ENCODE results near the gene CGN. TPM values are rescaled to one million over a fixed set of nuclear protein-coding genes. Genes with fewer than 3 reads are reported as not detected.

The CGN gene
- total and polyA plus RNA-seq, 3 donors from 2014 or later, result 25.7 to 31.6 (median 25.9) TPM

DNA sequence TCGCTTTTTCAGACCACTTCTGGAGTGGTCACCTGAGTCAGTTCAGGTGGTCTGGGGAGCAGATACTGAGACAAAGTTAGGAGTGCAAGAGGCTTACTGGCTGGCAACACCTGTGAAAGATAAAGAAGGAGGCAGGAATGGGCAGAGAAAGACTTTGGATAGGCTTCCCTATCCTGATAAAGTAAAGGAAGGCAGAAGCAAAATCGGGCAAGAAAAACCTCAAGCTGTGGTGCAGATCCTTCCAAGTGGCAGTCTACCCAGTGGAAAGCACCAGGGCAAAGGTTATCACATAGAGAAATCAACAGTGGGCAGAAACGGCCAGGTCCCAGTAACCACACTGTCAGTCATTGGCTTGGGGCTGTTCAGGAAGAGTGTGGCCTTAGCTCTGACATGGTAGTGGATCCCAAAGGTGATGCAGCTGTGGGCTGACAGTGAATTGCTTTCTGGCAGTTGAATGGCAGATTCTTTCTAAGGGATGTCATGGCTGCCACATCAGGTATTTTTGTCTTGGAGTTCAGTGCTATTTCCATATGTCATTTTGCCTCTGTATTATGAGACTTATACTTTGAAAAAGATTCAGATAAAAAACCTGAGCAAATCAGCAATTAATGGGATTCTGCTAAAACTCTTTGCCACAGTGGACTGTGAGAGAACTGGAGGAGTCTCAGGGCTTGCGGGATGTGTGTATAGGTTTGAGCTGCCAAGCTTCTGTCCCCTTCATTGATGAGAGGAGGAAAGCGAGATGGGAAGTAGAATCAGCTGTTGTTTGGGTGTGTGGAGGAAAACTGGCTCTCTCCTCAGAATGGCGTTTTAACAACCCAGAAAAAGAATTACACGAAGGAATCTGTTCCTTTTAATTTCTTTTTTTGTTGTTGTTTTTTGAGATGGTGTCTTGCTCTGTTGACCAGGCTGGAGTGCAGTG, 8.1 kb upstream of the CGN start:
- intact Hi-C loops (cut with DNase I; ENCODE audit: low total_unique reads), result no loop called here
- DNase-seq, result no peak
- TF ChIP-seq, protein P1, sequence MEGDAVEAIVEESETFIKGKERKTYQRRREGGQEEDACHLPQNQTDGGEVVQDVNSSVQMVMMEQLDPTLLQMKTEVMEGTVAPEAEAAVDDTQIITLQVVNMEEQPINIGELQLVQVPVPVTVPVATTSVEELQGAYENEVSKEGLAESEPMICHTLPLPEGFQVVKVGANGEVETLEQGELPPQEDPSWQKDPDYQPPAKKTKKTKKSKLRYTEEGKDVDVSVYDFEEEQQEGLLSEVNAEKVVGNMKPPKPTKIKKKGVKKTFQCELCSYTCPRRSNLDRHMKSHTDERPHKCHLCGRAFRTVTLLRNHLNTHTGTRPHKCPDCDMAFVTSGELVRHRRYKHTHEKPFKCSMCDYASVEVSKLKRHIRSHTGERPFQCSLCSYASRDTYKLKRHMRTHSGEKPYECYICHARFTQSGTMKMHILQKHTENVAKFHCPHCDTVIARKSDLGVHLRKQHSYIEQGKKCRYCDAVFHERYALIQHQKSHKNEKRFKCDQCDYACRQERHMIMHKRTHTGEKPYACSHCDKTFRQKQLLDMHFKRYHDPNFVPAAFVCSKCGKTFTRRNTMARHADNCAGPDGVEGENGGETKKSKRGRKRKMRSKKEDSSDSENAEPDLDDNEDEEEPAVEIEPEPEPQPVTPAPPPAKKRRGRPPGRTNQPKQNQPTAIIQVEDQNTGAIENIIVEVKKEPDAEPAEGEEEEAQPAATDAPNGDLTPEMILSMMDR (IDR thresholded peaks at IDR 0.05), result no peak
- no peak for TF ChIP-seq POLR2A (IDR thresholded peaks at IDR 0.05)
- 69 to 71% methylated on average over 7 of the region's 7 CpGs for WGBS, 2 donors
- H3K27me3 ChIP-seq, result no peaks in the 10 kb centered on the region
- no peak overlapping the region for H3K4me3 ChIP-seq
- H3K9me3 ChIP-seq, result no peaks in the 10 kb centered on the region
- H3K27ac ChIP-seq, result no peak overlapping the region
- no peaks in the 10 kb centered on the region for H3K36me3 ChIP-seq (ENCODE audit: low read depth, missing control alignments)
- H3K4me1 ChIP-seq, result peaks cover 4% of the 10 kb centered on the region

DNA sequence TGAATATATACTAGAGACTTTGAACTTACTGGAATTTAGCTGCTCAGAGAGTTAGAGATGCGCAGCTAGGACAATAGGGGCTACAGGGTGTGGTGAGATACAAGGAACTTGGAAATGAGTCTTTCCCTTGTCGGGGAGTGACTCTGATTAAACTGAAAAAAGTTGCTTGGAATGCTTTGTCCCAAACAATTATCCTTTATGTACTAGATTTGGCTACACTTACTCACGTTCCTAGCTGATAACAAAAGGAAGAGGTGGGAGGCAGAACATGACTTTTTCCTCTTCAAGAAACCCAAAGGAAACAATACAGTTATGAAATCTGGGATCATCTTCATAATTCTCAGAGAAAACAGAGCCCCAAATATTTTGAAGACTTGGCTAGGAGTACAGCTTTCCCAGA, 6.9 kb upstream of the CGN start:
- H3K36me3 ChIP-seq (ENCODE audit: low read depth, missing control alignments), result no peaks in the 10 kb centered on the region
- no peak overlapping the region for H3K27ac ChIP-seq
- H3K27me3 ChIP-seq, result no peaks in the 10 kb centered on the region
- WGBS, 2 donors, result 35 to 43% methylated on average over 3 of the region's 3 CpGs
- no peak for DNase-seq
- no peak overlapping the region for H3K4me3 ChIP-seq
- no peaks in the 10 kb centered on the region for H3K9me3 ChIP-seq
- intact Hi-C loops (cut with DNase I; ENCODE audit: low total_unique reads), result no loop called here
- TF ChIP-seq POLR2A (IDR thresholded peaks at IDR 0.05), result no peak
- TF ChIP-seq, protein P1 (IDR thresholded peaks at IDR 0.05), result no peak
- H3K4me1 ChIP-seq, result peaks cover 4% of the 10 kb centered on the region

DNA sequence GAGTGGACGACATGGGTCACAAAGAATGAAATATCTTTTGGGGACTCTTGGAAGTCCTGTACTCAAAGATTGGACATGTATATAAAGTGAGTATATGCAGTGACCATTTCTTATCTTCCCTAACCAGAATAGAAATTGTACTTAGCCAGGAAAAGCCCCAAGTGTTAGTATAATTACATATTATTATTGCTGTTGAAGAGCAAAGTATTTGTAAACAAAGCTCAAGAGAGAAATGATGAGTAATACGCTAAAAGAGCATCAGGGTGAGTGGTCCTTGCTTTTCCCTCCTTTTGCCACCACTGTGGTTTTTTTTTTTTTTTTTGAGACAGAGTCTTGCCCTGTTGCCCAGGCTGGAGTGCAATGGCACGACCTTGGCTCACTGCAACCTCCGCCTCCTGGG, 6.4 kb upstream of the CGN start:
- DNase-seq, result no peak
- intact Hi-C loops (cut with DNase I; ENCODE audit: low total_unique reads), result no loop called here
- no peak for TF ChIP-seq POLR2A (IDR thresholded peaks at IDR 0.05)
- TF ChIP-seq, protein P1 (IDR thresholded peaks at IDR 0.05), result no peak
- Histone ChIP-seq H3K27me3 (no peaks in the 10 kb centered on the region), H3K9me3 (no peaks in the 10 kb centered on the region), H3K36me3 (ENCODE audit: low read depth, missing control alignments) (no peaks in the 10 kb centered on the region), H3K4me3 (no peak overlapping the region), H3K27ac (no peak overlapping the region), H3K4me1 (peaks cover 4% of the 10 kb centered on the region)
- WGBS, 2 donors, result 73 to 74% methylated on average over 4 of the region's 4 CpGs

DNA sequence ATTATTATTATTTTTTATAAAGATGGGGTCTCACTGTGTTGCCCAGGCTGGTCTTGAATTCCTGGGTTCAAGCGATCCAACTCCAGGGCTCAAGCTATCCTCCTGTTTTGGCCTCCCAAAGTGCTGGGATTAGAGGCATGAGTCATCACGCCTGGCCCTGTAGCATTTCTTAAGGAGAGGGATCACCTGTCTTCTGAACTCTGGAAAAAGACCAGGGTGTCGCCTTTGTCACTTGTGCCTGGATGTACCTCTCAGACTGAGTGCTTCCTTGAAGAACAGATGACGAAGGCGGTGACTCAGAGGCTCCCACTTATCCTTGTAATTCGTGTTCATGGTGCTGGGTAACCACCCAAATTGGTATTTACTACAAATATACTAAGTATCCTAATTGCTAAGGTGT, 2.4 kb upstream of the CGN start:
- H3K4me3 ChIP-seq, result no peak overlapping the region
- no peaks in the 10 kb centered on the region for H3K9me3 ChIP-seq
- no peak overlapping the region for H3K27ac ChIP-seq
- H3K27me3 ChIP-seq, result no peaks in the 10 kb centered on the region
- 84 to 88% methylated on average over 6 of the region's 6 CpGs for WGBS, 2 donors
- TF ChIP-seq POLR2A (IDR thresholded peaks at IDR 0.05), result no peak
- TF ChIP-seq, protein P1 (IDR thresholded peaks at IDR 0.05), result no peak
- no peaks in the 10 kb centered on the region for H3K36me3 ChIP-seq (ENCODE audit: low read depth, missing control alignments)
- H3K4me1 ChIP-seq, result peaks cover 15% of the 10 kb centered on the region
- intact Hi-C loops (cut with DNase I; ENCODE audit: low total_unique reads), result no loop called here
- no peak for DNase-seq
